Neural cell (in vitro differentiated cells): ENCODE results near the gene PCDHGA7.

Source experiments
- EZH2 ChIP-seq: fragments of 200-600, 300-800 bp; shearing (Covaris generic), sonication (generic); IDR thresholded peaks from 2 replicates; pipeline ENCODE4 v1.6.1; 2014; ENCODE audit warnings: antibody characterized with exemption, low read length, borderline replicate concordance, mild to moderate bottlenecking; ENCODE audit not compliant: insufficient read depth, poor library complexity, severe bottlenecking
- MXI1 ChIP-seq: fragments of 450-650 bp; conservative IDR thresholded peaks from 2 replicates; pipeline ENCODE4 v1.6.1; 2014; ENCODE audit warnings: antibody characterized with exemption, mild to moderate bottlenecking; ENCODE audit not compliant: poor library complexity, severe bottlenecking
- POLR2AphosphoS5 ChIP-seq: IDR thresholded peaks from 2 replicates; pipeline ENCODE4 v1.6.1; 2012
- RAD21 ChIP-seq: fragments of 450-650 bp; conservative IDR thresholded peaks from 2 replicates; pipeline ENCODE4 v1.6.1; 2014; ENCODE audit warnings: antibody characterized with exemption, mild to moderate bottlenecking, moderate library complexity
- SMC3 ChIP-seq: fragments of 450-650 bp; conservative IDR thresholded peaks from 2 replicates; pipeline ENCODE4 v1.6.1; 2014; ENCODE audit warnings: antibody characterized with exemption, mild to moderate bottlenecking, moderate library complexity; ENCODE audit not compliant: poor library complexity
- TAF1 ChIP-seq: IDR thresholded peaks from 2 replicates; pipeline ENCODE4 v1.6.1; 2012; ENCODE audit warnings: low read depth
- TF ChIP-seq, protein P1 (sequence below): fragments of 450-650 bp; IDR thresholded peaks from 2 replicates; pipeline ENCODE4 v1.5.1; 2014; ENCODE audit warnings: antibody characterized with exemption, mild to moderate bottlenecking, moderate library complexity; ENCODE audit not compliant: poor library complexity, severe bottlenecking
- TF ChIP-seq, protein P2 (sequence below): IDR thresholded peaks from 2 replicates; pipeline ENCODE4 v1.6.1; 2012; ENCODE audit warnings: borderline replicate concordance

DNA sequence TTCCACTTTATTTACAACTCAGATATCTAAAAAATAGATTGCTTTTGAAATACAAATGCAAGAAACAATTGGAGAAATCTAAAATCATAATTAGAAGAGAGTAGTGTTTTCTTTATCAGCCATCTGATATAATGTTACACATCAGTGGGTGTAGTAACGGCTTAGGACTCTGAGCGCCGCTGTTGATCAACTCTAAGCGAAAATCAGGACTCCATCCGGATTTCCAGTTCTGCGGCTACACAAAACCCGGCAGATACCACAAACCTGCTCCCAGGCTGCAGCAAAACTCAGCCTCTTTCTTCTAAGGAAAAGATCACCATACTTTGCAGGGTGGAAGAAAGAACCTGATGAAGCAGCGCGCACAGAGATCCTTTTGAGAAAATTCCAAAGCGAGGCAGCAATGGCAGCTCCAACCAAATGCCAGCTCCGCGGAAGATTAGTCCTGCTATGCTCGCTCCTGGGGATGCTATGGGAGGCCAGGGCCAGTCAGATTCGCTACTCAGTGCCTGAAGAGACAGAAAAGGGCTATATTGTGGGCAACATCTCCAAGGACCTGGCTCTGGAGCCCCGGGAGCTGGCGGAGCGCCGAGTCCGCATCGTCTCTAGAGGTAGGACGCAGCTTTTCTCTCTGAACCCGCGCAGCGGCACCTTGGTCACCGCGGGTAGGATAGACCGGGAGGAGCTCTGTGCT is 20.2 kb downstream of the PCDHGA7 start, which contains the start of gene PCDHGA9:
- TF ChIP-seq, protein P1, sequence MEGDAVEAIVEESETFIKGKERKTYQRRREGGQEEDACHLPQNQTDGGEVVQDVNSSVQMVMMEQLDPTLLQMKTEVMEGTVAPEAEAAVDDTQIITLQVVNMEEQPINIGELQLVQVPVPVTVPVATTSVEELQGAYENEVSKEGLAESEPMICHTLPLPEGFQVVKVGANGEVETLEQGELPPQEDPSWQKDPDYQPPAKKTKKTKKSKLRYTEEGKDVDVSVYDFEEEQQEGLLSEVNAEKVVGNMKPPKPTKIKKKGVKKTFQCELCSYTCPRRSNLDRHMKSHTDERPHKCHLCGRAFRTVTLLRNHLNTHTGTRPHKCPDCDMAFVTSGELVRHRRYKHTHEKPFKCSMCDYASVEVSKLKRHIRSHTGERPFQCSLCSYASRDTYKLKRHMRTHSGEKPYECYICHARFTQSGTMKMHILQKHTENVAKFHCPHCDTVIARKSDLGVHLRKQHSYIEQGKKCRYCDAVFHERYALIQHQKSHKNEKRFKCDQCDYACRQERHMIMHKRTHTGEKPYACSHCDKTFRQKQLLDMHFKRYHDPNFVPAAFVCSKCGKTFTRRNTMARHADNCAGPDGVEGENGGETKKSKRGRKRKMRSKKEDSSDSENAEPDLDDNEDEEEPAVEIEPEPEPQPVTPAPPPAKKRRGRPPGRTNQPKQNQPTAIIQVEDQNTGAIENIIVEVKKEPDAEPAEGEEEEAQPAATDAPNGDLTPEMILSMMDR = no peak
- TF ChIP-seq POLR2AphosphoS5 (no peak), MXI1 (no peak), SMC3 (no peak), EZH2 (no peak), RAD21 (no peak), TAF1 (no peak)
- TF ChIP-seq, protein P2, sequence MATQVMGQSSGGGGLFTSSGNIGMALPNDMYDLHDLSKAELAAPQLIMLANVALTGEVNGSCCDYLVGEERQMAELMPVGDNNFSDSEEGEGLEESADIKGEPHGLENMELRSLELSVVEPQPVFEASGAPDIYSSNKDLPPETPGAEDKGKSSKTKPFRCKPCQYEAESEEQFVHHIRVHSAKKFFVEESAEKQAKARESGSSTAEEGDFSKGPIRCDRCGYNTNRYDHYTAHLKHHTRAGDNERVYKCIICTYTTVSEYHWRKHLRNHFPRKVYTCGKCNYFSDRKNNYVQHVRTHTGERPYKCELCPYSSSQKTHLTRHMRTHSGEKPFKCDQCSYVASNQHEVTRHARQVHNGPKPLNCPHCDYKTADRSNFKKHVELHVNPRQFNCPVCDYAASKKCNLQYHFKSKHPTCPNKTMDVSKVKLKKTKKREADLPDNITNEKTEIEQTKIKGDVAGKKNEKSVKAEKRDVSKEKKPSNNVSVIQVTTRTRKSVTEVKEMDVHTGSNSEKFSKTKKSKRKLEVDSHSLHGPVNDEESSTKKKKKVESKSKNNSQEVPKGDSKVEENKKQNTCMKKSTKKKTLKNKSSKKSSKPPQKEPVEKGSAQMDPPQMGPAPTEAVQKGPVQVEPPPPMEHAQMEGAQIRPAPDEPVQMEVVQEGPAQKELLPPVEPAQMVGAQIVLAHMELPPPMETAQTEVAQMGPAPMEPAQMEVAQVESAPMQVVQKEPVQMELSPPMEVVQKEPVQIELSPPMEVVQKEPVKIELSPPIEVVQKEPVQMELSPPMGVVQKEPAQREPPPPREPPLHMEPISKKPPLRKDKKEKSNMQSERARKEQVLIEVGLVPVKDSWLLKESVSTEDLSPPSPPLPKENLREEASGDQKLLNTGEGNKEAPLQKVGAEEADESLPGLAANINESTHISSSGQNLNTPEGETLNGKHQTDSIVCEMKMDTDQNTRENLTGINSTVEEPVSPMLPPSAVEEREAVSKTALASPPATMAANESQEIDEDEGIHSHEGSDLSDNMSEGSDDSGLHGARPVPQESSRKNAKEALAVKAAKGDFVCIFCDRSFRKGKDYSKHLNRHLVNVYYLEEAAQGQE = no peak
